Muscle of back (tissue), 13 donors: ENCODE measurements around the gene MAGEA8. TPM values are rescaled to one million over a fixed set of nuclear protein-coding genes. Genes with fewer than 3 reads are reported as not detected.
"Not testable (repeated sequence)": the region's sequence is repeated elsewhere in the genome, so short reads cannot be mapped to it uniquely, and the experiment has no call there.

Experiments
- DNase-seq, 3 donors: peaks; one replicate each; pipeline versions ENCODE4 v3.0.0 to v3.0.0-alpha.2; 2013
- long read RNA-seq, 9 donors: transcript quantifications; one replicate each; lab custom pipeline, GENCODE V29; 2026
- polyA plus RNA-seq, 10 donors: library from polyadenylated mRNA; unstranded; fragments of 120-200 nt; gene quantifications; one replicate each; pipeline ENCODE4 v1.2.1, GENCODE V29; 2013; ENCODE audit not compliant: insufficient read length in 10 of 10

The MAGEA8 gene, protein sequence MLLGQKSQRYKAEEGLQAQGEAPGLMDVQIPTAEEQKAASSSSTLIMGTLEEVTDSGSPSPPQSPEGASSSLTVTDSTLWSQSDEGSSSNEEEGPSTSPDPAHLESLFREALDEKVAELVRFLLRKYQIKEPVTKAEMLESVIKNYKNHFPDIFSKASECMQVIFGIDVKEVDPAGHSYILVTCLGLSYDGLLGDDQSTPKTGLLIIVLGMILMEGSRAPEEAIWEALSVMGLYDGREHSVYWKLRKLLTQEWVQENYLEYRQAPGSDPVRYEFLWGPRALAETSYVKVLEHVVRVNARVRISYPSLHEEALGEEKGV
- under 1 TPM in 7 of 10 donors, not detected in 3; 0.12 to 0.41 (median 0.24) TPM for polyA plus RNA-seq
- long read RNA-seq, donor 1, result 0 reads
- long read RNA-seq, donor 2, result 0 reads
- long read RNA-seq, donor 3, result 0 reads
- long read RNA-seq, donor 4, result 0 reads
- long read RNA-seq, donor 5, result 0 reads
- long read RNA-seq, donor 6, result 0 reads
- long read RNA-seq, donor 7, result 0 reads
- long read RNA-seq, donor 8, result 0 reads
- long read RNA-seq, donor 9, result 0 reads

- DNase-seq, result no peak
Measured at GRCh38 chrX:149881081-149881711, at the start of gene MAGEA8. Gene MAGEA8, plus strand, starts transcription at chrX:149881183. Its CDS starts 3,090 bp downstream, at chrX:149884273.

DNA sequence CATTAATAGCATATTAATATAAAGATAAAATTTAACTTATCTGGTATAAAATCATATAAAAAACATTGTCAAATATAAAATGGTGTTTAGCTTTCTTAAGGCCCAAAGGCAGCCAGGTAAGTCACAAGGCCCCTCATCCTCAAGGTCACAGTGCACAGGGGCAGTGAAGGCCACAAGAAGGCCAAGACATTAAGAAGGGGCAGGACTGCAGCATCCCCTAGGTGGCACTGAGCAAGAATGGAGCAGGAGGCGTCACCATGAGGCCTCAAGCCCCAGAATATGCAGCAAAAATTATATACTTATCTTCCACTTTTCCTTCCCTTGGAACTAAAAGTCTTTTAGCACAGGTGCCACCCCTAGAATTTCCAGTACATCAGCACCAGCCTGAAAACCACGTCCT is 49.5 kb upstream of the MAGEA8 start:
- no peak for DNase-seq

GRCh38 chrX:149836728-149837127 is 44.3 kb upstream of the MAGEA8 start:
- DNase-seq, result not testable (repeated sequence)

DNA sequence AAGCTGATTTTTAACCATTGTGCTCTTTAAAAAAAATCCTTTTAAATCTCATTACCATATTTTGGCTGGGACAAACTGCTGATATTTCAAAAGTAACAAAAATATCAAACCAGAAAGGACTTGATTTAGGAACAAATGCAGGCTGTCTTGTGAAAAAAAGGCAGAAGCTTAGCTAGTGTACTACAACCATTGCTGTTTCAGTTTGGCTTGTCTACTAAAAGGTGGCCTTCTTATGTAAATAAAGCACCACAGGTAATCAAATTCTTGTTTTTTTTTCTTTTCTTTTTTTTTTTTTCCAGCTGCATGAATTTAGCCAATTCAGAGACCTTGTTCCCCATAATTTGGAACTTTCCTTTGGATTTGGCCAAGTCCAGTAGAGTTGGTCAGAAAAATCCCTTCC is 43.8 kb upstream of the MAGEA8 start:
- DNase-seq, result no peak

DNA sequence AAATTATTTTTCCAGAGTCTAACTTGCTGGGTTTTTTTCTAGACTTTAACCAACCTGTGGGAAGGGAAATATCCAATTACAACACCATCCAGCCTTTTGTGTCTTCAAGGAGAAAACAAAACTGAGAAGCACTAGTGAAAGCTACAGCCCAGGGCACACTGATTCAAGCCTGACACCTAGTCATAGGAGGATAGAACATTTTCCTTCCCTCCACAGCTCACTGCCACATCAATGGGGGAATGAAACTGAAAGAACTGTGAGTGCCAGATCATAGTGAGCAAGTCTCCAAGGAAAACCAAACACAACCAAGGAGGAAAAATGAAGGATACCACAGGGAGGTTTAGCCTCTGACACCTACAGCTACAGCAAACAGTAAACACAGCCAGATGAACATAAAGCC is 43.3 kb upstream of the MAGEA8 start:
- no peak for DNase-seq

- DNase-seq, result no peak
Measured at GRCh38 chrX:149841929-149842328, 39.1 kb upstream of the MAGEA8 start.

DNA sequence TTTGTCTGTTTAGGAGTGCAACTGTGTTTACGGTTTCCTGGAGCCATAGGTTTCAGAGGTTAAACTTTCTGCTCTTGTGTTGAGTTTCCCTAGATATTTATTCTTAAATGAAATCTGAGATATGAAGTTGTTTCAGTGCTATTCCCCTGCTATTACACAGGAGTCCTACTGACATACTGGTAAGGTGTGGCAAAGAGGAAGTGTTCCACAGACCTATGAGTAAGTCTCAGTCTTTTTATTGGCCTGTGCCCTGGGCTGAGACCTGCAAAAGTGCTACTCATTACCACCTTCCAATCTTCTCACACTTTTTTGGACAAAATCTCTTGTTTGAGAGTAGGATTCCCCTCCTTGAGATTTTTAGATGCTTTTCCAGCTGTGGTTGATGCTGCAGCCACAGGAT is 35.6 kb upstream of the MAGEA8 start:
- DNase-seq, result no peak

- DNase-seq, result no peak
Measured at GRCh38 chrX:149846789-149847188, 34.2 kb upstream of the MAGEA8 start.

DNA sequence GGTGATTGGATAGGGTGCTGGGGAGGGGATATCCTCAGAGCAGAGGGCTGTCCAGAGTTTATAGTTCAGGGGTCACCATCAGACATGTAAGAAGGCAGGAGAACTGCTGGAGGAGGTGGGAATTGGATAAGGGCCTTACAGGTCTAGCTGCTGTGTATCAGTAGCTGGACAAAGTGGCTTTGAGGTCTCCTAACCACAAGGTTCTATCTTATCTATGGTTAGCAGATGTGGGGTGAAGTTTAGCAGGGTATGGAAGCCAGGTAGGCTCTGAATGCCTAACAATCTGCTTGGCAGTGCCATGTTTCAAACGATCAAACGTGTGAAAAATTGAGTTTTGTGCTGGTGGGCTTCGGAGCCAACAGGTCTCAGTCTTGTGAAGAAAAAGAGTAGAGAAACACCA is 32.1 kb upstream of the MAGEA8 start:
- DNase-seq, result no peak

DNA sequence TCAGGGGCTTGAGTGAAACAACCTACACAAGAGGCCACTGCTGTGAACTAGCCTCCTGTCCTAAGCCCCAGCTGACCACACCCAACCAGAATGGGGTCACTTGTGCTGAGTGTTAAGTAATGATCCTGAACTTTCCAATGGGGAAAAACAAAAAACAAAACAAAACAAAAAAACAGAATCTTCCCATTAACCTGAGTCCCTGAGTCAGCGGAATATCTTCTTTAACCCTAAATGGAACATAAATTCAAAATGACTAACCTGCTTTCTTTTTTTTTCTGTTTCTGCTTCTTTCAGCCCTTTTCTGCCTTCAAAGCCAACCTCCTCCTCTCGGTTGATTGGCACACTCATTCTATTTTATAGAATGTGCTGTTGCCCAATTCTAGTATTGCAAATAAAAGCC is 31.2 kb upstream of the MAGEA8 start:
- no peak for DNase-seq

GRCh38 chrX:149851864-149852263 is 29.1 kb upstream of the MAGEA8 start:
- no peak for DNase-seq

DNA sequence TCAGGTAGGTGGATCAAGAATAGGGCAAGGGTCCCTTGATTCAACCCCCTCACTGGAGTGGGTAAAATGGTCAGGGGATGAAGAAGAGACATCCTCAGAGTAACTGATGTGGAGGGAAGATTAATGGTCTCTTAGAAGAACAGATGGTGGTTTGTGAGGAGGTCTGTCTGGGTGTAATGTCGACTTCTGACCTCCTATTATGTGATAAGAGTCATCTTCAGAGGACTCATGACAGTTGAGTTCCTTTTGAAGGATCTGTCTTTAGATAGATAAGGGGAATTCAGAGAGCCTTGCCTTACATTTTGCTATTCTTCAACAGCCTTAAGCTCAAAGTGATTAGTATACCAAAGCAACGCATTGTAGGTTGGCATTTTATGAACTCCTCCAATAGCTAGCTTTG is 27.1 kb upstream of the MAGEA8 start:
- DNase-seq, result no peak

- DNase-seq, result no peak
Measured at GRCh38 chrX:149858592-149858991, 22.4 kb upstream of the MAGEA8 start.

DNA sequence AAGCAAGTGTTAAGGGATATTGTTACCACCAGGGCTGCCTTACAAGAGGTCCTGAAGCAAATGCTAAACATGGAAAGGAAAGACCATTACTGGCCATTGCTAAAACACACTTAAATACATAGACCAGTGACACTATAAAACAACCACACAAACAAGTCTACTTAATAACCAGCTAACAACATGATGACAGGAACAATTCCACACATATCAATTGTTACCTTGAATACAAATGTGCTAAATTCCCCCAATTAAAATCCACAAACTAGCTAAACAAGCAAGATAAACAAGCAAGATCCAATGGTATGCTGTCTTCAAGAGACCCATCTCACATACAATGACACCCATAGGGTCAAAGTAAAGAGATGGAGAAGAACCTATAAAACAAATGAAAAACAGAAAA is 20.5 kb upstream of the MAGEA8 start:
- DNase-seq, result no peak

DNA sequence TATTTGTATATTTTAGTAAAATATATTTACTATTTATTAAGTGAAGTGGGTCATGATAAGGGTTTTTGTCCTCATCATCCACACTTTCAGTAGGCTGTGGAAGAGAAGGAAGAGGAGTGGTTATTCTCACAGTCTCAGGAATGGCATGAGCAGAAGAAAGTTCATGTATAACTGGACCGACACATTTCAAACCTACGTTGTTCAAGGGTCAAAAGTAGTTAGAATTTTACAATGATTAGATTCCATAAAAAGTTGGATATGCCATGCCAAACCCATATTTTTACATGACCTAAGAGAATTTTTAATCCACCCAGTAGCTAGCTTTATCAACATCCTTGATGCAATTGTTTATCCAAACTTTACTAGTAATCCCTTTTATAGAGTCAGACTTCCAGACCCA is 15.6 kb upstream of the MAGEA8 start:
- no peak for DNase-seq

- no peak for DNase-seq
Measured at GRCh38 chrX:149867488-149867887, 13.5 kb upstream of the MAGEA8 start.

- DNase-seq, result no peak
Measured at GRCh38 chrX:149870840-149871239, 10.1 kb upstream of the MAGEA8 start.

- DNase-seq, result no peak
Measured at GRCh38 chrX:149871433-149871832, 9.6 kb upstream of the MAGEA8 start.

DNA sequence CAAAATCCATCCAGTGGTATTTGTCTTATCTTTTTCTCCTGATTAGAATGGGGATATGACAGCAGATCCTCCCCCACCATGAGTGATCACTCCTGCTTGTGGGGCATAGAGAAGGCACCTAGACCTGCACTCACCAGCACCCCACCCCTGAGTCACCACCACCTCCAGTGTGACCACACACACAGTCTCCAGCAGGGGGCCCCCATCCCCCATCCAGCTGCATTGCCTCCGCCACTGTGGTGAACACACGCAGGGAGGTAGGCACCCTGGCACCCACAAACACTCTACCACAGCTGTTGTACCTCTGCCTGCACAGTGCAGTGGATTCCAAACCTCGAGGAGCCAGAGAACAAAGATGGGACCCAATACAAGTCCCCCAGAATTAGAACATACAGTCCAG is 9.0 kb upstream of the MAGEA8 start:
- DNase-seq, result no peak

GRCh38 chrX:149877157-149877556 is 3.8 kb upstream of the MAGEA8 start:
- DNase-seq, result no peak

GRCh38 chrX:149877636-149878035 is 3.3 kb upstream of the MAGEA8 start:
- DNase-seq, result peak in 1 of 3 donors; percentile 0

GRCh38 chrX:149890828-149891227 is 9.8 kb downstream of the MAGEA8 start:
- DNase-seq, result not testable (repeated sequence)

DNA sequence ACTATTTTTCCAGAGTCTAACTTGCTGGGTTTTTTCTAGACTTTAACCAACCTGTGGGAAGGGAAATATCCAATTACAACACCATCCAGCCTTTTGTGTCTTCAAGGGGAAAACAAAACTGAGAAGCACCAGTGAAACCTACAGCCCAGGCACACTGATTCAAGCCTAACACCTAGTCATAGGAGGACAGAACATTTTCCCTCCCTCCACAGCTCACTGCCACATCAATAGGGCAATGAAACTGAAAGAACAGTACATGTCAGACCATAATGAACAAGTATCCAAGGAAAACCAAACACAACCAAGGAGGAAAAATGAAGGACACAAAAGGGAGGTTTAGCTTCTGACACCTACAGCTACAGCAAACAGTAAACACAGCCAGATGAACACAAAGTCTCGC is 17.6 kb downstream of the MAGEA8 start:
- DNase-seq, result no peak
